Measurements from ENCODE around the gene TMEM31.
"Not testable (repeated sequence)": the region's sequence is repeated elsewhere in the genome, so short reads cannot be mapped to it uniquely, and the experiment has no call there.

Gene TMEM31

DNA sequence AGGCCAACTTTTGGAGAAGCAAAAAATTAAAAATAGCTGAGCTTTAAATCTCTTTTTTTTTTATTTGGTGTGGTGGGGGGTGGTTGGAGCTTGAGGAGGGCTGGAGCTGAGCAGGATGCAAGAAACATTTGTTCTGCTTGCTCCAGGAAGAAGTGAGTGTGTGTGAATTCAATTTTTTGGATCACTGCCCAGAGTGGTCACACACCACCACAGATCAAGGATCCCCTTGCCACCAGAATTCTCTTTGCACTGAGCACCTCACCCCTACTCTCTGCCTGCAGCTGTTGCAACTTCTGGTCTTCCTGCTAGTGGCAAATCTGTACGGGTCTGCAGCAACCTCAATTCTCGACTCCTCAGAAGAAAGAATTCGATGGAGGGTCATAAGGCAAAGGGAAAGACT lies 46.0 kb downstream of the TMEM31 start:
- Histone ChIP-seq H3K36me3 (ENCODE audit: insufficient read depth, low read length) (no peaks in the 10 kb centered on the region), H3K4me1 (ENCODE audit: control insufficient read depth, insufficient read depth, low read length) (no peaks in the 10 kb centered on the region), H3K27me3 (ENCODE audit: control insufficient read depth, insufficient read depth, low read length) (peaks cover 22% of the 10 kb centered on the region), H3K4me2 (ENCODE audit: low read length) (no peak overlapping the region), H3K9ac (ENCODE audit: low read depth, low read length) (no peak overlapping the region), H3K4me3 (ENCODE audit: low read length) (no peak overlapping the region), H3K9me3 (replicated peaks; ENCODE audit: low read length) (peaks cover 4% of the 10 kb centered on the region)

- Histone ChIP-seq H3K9me3 (replicated peaks; ENCODE audit: low read length) (peaks cover 4% of the 10 kb centered on the region), H3K36me3 (ENCODE audit: insufficient read depth, low read length) (no peaks in the 10 kb centered on the region), H3K4me3 (ENCODE audit: low read length) (no peak overlapping the region), H3K4me2 (ENCODE audit: low read length) (no peak overlapping the region), H3K27me3 (ENCODE audit: control insufficient read depth, insufficient read depth, low read length) (peaks cover 16% of the 10 kb centered on the region), H3K9ac (ENCODE audit: low read depth, low read length) (no peak overlapping the region), H3K4me1 (ENCODE audit: control insufficient read depth, insufficient read depth, low read length) (no peaks in the 10 kb centered on the region)
These were observed 47.8 kb downstream of the TMEM31 start for GRCh38 chrX:103758555-103758954.

DNA sequence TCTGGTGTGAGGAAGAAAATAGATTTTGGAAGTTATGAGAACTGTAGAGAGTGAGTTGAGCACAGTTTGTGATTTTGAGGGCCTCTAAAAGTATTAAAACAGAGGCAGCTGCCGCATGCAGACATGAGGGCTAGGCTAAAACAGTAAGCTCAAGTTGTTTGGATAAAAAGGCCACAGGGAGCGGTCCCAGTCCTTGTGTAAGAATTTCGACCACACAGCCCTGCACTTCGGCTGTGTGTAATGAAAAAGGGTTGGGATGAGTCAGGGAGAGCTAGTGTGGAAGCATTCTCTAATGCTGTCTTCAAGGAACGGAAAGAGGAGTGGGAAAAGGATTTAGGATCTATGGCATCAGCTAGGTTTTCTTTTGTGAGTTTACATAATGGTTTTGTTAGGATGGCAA lies 52.8 kb downstream of the TMEM31 start:
- H3K36me3 ChIP-seq (ENCODE audit: insufficient read depth, low read length); H3K4me1 ChIP-seq (ENCODE audit: control insufficient read depth, insufficient read depth, low read length); H3K9ac ChIP-seq (ENCODE audit: low read depth, low read length); H3K9me3 ChIP-seq (replicated peaks; ENCODE audit: low read length); H3K4me3 ChIP-seq (ENCODE audit: low read length); H3K4me2 ChIP-seq (ENCODE audit: low read length): not testable (repeated sequence)
- H3K27me3 ChIP-seq (ENCODE audit: control insufficient read depth, insufficient read depth, low read length) = peaks cover 11% of the 10 kb centered on the region

All from skeletal muscle satellite cell (primary cell).